Measurements from ENCODE around the gene DDX23.
"Not testable (repeated sequence)": the region's sequence is repeated elsewhere in the genome, so short reads cannot be mapped to it uniquely, and the experiment has no call there.

DDX23 gene

GRCh38 chr12:48861111-48861510, 9.1 kb upstream of the DDX23 start:
- no peak for DNase-seq

- not testable (repeated sequence) for DNase-seq
These were observed 8.3 kb upstream of the DDX23 start for GRCh38 chr12:48860236-48860635.

GRCh38 chr12:48859607-48860006, 7.6 kb upstream of the DDX23 start:
- no peak for DNase-seq

DNA sequence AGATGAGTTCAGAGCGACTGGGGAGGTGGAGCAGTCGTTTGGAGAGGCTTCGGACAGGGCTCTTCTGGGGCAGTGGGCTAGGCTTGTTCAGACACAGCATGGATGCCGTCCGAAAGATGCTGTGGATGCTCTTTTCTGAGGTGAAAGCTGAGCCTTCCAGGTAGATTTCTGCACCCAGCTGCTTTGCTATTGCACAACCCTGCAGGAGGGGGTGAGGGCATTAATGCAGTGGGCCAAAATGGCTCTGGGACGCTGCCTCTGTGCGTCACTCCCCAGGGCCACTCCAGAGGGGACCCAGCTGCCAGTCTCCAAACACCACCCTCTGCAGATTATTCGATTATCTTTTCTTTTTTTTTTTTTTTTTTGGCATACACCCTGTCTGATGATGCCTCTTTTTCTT, 6.1 kb upstream of the DDX23 start:
- no peak for DNase-seq

DNA sequence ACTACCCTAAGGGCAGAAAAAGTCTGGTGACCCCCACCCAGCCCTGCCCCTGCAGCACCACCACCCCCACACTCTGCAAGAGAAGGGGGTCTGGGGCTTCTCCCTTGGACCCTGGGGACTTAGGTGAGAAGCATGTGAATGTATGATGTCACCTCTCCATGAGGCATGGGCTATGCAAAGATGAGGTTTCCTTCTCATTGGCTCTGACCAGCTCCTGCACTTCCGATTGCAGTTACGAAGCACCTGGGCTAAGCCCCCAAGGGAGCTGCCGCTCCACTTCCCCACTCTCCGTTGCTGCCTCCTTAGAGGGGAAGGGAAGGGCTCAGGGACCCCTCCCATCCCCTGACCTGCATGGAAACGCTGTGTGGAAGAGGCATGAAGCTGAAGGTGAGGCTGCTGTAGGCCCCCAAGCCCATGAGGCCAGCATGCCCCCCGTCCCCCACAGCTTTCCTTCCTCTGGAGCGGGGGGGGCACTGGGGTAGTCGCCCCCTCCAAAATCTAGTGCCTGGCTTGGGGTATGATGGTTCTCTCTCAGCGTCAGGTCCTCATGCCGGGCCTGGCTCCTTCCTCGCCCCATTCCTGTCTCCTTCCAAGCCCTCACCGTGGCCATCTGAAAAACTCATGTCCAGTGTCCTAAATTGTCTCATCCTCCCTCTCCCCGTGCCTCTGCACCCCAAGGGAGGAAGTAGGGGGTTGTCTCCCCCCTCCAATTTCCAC, 5.5 kb upstream of the DDX23 start:
- no peak for DNase-seq

- no peak for DNase-seq
These were observed 4.4 kb upstream of the DDX23 start for GRCh38 chr12:48856379-48856778.

DNA sequence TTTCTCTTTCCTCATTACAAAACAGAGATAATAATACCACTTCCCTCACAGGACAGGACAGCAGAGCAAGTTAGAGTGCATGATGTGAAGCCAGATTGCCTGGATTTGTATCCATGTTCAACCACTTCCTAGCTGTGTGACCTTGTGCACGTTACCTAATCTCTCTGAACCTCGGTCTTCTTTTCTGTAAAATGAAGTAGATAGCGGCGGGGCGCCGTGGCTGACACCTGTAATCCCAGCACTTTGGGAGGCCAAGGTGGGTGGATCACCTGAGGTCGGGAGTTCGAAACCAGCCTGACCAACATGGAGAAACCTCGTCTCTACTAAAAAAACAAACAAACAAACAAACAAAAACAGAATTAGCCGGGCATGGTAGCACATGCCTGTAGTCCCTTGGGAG, 3.0 kb upstream of the DDX23 start:
- not testable (repeated sequence) for DNase-seq

- no peak for DNase-seq
These were observed 2.5 kb upstream of the DDX23 start for GRCh38 chr12:48854488-48854887.

GRCh38 chr12:48852734-48853688, 1.0 kb upstream of the DDX23 start:
- peak; percentile 98 for DNase-seq

DNA sequence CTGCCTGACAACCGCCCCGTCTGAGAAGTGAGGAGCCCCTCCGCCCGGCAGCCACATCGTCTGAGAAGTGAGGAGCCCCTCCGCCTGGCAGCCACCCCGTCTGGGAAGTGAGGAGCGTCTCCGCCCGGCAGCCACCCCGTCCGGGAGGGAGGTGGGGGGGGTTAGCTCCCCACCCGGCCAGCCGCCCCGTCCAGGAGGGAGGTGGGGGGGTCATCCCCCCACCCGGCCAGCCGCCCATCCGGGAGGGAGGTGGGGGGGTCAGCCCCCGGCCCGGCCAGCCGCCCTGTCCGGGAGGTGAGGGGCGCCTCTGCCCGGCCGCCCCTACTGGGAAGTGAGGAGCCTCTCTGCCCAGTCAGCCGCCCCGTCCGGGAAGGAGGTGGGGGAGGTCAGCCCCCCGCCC, 9.9 kb downstream of the DDX23 start:
- not testable (repeated sequence) for DNase-seq

GRCh38 chr12:48838048-48838447, 13.9 kb downstream of the DDX23 start:
- no peak for DNase-seq

- no peak for DNase-seq
These were observed 19.5 kb downstream of the DDX23 start for GRCh38 chr12:48832321-48833060.

GRCh38 chr12:48831257-48831656, 20.7 kb downstream of the DDX23 start:
- DNase-seq: no peak

DNA sequence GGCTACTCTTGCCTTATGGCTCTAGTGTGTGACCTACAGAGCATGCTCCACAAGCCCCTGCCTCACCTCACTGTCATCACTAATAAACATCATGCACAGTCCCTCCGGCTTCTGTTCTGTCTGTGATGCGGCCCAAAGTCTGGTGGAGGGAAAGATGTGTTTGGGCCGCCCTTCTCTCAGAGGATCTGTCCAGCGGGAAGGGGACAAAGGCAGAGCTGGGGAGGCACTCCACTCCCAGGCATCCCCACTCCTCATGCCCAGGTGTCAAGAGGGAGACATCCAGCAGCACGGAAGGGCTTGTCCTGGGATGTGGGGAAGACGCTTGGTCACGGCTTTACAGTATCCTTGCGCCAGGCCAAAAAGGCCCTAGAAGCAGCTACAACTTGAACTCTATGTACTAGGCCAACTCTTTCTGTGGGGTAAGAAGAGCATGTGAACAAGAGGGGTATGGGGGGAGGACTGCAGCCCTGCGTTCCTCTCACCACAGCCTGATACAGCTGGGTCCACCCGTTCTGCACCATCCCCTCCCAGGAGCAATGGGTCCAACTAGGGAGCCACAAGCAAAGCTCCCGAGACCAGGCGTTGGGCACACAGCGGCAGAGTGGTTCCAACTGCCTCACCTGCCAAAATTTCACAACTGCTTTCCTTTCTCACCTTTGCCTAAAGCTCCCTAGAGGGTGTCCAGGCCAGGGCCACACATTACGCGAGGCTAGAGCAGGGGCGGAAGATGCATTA, 23.0 kb downstream of the DDX23 start:
- DNase-seq: no peak

DNA sequence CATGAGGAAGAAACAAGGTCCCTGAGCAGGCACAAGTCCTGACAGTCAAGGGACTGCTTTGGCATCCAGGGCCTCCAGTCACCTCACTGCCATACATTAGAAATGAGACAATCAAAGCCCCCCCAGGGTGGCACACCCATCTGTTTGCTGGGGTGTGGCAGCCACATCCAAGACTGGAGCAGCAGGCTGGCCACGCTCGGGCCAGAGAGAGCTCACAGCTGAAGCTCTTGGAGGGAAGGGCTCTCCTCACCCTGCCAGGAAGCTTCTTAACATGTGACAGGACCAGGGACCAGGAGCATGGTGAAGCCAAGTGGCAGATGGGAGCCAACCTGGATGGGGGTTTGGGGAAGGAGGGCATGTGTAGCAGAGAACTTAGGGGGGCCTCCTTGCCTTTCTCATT, 23.7 kb downstream of the DDX23 start:
- no peak for DNase-seq

DNA sequence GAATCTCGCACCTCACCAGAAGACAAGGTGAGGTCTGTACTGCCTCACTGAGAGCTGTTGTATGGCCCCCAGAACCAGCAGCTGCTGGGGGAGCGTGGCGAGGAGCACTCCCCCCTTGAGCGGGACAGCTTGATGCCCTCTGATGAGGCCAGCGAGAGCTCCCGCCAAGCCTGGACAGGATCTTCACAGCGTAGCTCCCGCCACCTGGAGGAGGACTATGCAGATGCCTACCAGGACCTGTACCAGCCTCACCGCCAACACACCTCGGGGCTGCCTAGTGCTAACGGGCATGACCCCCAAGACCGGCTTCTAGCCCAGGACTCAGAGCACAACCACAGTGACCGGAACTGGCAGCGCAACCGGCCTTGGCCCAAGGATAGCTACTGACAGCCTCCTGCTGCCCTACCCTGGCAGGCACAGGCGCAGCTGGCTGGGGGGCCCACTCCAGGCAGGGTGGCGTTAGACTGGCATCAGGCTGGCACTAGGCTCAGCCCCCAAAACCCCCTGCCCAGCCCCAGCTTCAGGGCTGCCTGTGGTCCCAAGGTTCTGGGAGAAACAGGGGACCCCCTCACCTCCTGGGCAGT, 24.4 kb downstream of the DDX23 start:
- no peak for DNase-seq

- DNase-seq: no peak
These were observed 24.9 kb downstream of the DDX23 start for GRCh38 chr12:48827026-48827425.

GRCh38 chr12:48826209-48826855, 25.6 kb downstream of the DDX23 start:
- no peak for DNase-seq

- no peak for DNase-seq
These were observed 27.1 kb downstream of the DDX23 start for GRCh38 chr12:48824905-48825304.

- no peak for DNase-seq
These were observed 27.9 kb downstream of the DDX23 start for GRCh38 chr12:48824112-48824511.

DNA sequence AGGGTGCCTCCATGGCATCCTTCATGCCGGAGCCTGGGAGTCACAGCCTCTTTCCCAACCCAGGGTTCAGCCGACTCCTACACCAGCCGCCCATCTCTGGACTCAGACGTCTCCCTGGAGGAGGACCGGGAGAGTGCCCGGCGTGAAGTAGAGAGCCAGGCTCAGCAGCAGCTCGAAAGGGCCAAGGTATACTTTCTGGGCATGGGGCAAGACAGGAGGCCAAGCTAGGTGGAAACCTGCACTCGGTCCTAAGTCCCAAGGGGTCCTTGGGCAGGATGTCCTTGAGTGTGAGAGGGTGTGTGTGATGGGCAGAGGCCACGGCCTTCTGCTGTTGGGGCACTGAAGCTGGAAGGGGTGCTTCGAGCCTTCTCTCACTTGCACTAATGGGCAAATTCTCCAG, 28.7 kb downstream of the DDX23 start:
- no peak for DNase-seq

GRCh38 chr12:48822711-48823110, 29.3 kb downstream of the DDX23 start:
- no peak for DNase-seq
